Measurements from ENCODE around the gene ADAM12. TPM values are rescaled to one million over a fixed set of nuclear protein-coding genes. Genes with fewer than 3 reads are reported as not detected.

The ADAM12 gene
- total RNA-seq, 2 experiments from 2014 or later = 1.2 to 1.5 TPM

- H3K9me3 ChIP-seq (ENCODE audit: control insufficient read depth in 1 of 2, insufficient read depth in 1 of 2, low read length in 2 of 2) = peaks cover 0 to 7% of the 10 kb centered on the region in 2 experiments
- TF ChIP-seq CTCF (IDR thresholded peaks at IDR 0.05) = no peak
- DNase-seq (no peak), ATAC-seq (ENCODE audit: poor library complexity) (no peak)
- H3K4me3 ChIP-seq (ENCODE audit: low read length) = no peak overlapping the region
- no peaks in the 10 kb centered on the region for H3K36me3 Mint-ChIP-seq (ENCODE audit: low read depth)
- H3K27me3 Mint-ChIP-seq = no peaks in the 10 kb centered on the region
- peaks cover 5% of the 10 kb centered on the region for H3K4me1 ChIP-seq (ENCODE audit: insufficient read depth, low read length)
- no peak overlapping the region for H3K27ac Mint-ChIP-seq
- intact Hi-C loops (cut with DNase I, micrococcal nuclease) = no loop called here
- no peaks in the 10 kb centered on the region for H3K36me3 ChIP-seq (ENCODE audit: insufficient read depth, low read length)
- no peaks in the 10 kb centered on the region for H3K9me3 Mint-ChIP-seq
- ChIA-PET CTCF (no interaction called here), POLR2A (no interaction called here)
- H3K4me3 Mint-ChIP-seq = no peak overlapping the region
- no peak overlapping the region for H3K27ac ChIP-seq (ENCODE audit: low read depth in 1 of 2, low read length in 2 of 2)
- H3K4me1 Mint-ChIP-seq (ENCODE audit: low read depth) = peaks cover 13% of the 10 kb centered on the region
- H3K27me3 ChIP-seq (ENCODE audit: control insufficient read depth in 1 of 2, insufficient read depth in 2 of 2, low read length in 2 of 2) = no peaks in the 10 kb centered on the region
Observed at GRCh38 chr10:126140746-126141273, 247.5 kb downstream of the ADAM12 start.

GRCh38 chr10:126137562-126138221 is 250.6 kb downstream of the ADAM12 start:
- intact Hi-C loops (cut with DNase I, micrococcal nuclease) = no loop called here
- Mint-ChIP-seq H3K27ac (no peak overlapping the region), H3K4me1 (ENCODE audit: low read depth) (peaks cover 19% of the 10 kb centered on the region), H3K9me3 (no peaks in the 10 kb centered on the region), H3K27me3 (no peaks in the 10 kb centered on the region), H3K36me3 (ENCODE audit: low read depth) (no peaks in the 10 kb centered on the region), H3K4me3 (no peak overlapping the region)
- TF ChIP-seq CTCF (IDR thresholded peaks at IDR 0.05) = no peak
- Histone ChIP-seq H3K27me3 (ENCODE audit: control insufficient read depth in 1 of 2, insufficient read depth in 2 of 2, low read length in 2 of 2) (no peaks in the 10 kb centered on the region), H3K36me3 (ENCODE audit: insufficient read depth, low read length) (no peaks in the 10 kb centered on the region), H3K4me3 (ENCODE audit: low read length) (no peak overlapping the region), H3K4me1 (ENCODE audit: insufficient read depth, low read length) (peaks cover 5% of the 10 kb centered on the region), H3K27ac (ENCODE audit: low read depth in 1 of 2, low read length in 2 of 2) (no peak overlapping the region), H3K9me3 (ENCODE audit: control insufficient read depth in 1 of 2, insufficient read depth in 1 of 2, low read length in 2 of 2) (peaks cover 0 to 7% of the 10 kb centered on the region in 2 experiments)
- DNase-seq (no peak), ATAC-seq (ENCODE audit: poor library complexity) (no peak)
- POLR2A ChIA-PET = no interaction called here
- CTCF ChIA-PET = no interaction called here

GRCh38 chr10:126135941-126136595 is 252.2 kb downstream of the ADAM12 start:
- ChIA-PET POLR2A (no interaction called here), CTCF (no interaction called here)
- no peak for TF ChIP-seq CTCF (IDR thresholded peaks at IDR 0.05)
- H3K27ac ChIP-seq (ENCODE audit: low read depth in 1 of 2, low read length in 2 of 2) = no peak overlapping the region
- no peak overlapping the region for H3K4me3 ChIP-seq (ENCODE audit: low read length)
- H3K36me3 Mint-ChIP-seq (ENCODE audit: low read depth) = no peaks in the 10 kb centered on the region
- peak overlapping the region; percentile 8 for H3K4me3 Mint-ChIP-seq
- H3K4me1 ChIP-seq (ENCODE audit: insufficient read depth, low read length) = peaks cover 5% of the 10 kb centered on the region
- peaks cover 0 to 6% of the 10 kb centered on the region in 2 experiments for H3K9me3 ChIP-seq (ENCODE audit: control insufficient read depth in 1 of 2, insufficient read depth in 1 of 2, low read length in 2 of 2)
- intact Hi-C loops (cut with DNase I, micrococcal nuclease) = no loop called here
- ATAC-seq (ENCODE audit: poor library complexity) (no peak), DNase-seq (peak in 2 of 14 experiments; percentile 21 to 22)
- H3K36me3 ChIP-seq (ENCODE audit: insufficient read depth, low read length) = no peaks in the 10 kb centered on the region
- H3K27me3 ChIP-seq (ENCODE audit: control insufficient read depth in 1 of 2, insufficient read depth in 2 of 2, low read length in 2 of 2) = no peaks in the 10 kb centered on the region
- H3K4me1 Mint-ChIP-seq (ENCODE audit: low read depth) = peaks cover 19% of the 10 kb centered on the region
- H3K9me3 Mint-ChIP-seq = no peaks in the 10 kb centered on the region
- peak overlapping the region; percentile 40 for H3K27ac Mint-ChIP-seq
- no peaks in the 10 kb centered on the region for H3K27me3 Mint-ChIP-seq

Measured in CD4-positive, alpha-beta T cell (primary cell).